Stimulated activated CD8-positive, alpha-beta memory T cell treated with anti-CD3 and anti-CD28 coated beads, Interleukin-2, amount 100 ng/mL, for 1 hour (primary cell): ENCODE results near the gene DDIT4.

Experiments used
- DNase-seq, 2 donors: peaks; one replicate each; pipeline ENCODE4 v3.0.0-alpha.2; 2020; ENCODE audit warnings: low read depth in 2 of 2

The DDIT4 gene

DNA sequence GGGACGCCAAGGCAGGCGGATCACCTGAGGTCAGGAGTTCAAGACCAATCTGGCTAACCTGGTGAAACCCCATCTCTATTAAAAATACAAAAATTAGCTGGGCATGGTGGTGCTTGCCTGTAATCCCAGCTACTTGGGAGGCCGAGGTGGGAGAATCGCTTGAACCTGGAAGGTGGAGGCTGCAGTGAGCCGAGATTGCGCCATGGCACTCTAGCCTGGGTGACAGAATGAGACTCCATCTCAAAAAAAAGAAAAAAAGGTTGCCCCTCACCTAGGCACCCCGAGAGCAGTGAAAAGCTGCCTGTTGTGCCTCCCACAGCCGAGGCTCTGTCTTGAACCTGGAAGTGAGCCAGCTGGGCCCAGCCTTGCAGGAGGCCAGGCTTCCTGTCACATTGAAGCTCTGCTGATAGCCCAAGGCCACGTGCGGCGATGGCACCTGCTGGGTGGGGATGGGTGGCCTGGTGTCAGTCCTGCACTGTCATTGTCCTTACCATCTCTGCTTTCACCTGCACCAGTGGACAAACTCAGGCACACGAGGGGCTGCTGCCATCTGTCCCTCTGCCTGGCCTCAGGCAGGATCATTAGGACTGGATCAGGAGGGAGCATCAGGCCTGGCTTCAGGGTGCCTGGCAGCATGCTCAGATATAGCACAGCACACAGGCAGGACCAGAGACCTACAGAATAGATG is 43.2 kb downstream of the DDIT4 start:
- no peak for DNase-seq

DNA sequence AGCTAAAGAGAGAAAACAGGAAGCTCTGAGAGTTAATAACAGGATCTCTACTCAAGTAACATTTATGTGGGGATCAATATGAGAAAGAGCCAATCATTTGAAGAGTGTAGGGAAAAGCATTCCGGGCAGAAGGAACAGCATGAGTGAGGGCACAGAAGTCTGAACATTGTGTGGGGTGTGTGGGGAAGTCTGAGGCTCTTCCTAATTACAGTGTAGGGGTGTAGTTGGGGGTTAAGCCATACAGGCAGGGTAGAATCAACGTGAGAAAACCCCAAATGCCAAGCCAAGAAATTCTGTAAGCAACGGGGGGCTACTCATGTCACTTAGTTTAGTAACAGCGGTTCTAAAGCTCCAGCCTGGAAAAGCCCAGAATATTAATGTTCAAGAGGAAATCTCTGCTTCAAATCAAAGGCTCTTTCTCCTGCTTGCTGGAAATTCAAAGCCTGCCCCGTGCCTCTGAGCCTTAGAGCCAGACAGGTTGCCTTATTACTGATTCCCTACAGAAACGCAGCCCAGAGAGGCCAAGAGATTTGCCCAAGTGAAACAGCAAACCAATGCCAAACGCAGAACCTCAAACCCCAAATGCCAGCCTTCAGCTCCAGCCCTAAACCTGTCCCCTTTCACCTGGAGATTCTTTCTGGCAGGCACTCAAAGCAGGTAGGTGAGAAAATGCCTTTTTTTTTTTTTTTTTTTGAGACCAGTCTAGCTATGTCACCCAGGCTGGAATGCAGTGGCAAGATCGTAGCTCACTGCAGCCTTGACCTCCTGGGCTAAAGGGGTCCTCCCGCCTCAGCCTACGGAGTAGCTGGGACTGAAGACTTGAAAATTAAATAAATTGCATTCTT is 44.9 kb downstream of the DDIT4 start:
- DNase-seq = no peak

DNA sequence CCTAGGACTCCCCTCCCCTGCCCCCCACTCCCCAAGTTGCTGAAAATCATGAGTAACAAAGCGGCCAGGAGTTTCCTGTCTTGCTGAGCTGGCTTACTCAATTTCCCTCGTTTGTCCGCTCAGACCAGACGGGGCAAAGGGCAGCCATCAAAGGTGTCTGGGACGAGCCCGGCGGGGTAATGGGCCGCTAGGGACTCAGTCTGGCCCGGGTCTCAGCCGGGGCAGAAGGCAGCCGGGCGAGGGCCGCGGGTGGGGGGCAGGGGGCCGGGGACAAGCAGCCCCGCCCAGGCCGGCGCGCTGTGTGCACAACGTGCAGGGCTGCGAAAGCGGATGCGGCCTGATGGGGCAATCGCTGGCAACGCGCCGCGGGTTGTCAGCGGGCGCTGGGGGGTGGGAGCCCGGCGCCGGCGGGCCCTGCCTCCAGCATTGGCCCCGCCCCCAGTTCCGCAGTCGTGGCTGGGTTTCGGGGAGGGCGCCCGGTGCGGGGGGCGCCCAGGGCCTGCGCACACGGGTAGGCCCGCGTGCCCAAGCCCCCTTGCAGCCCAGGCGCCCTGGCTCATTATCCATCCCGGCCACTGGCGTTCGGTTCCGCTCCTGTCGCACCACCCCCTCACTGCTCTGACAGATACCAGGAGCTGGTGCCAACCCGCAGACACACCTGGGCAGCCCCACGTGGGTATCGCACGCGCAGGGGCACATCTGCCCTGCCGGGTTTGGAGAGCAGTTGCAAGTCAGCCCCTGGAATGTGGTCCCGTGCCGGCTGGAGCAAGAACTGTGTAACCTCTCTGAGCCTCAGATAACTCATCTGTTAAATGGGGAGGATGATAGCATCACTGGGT is 45.9 kb downstream of the DDIT4 start:
- peak; percentile 72 to 78 for DNase-seq

DNA sequence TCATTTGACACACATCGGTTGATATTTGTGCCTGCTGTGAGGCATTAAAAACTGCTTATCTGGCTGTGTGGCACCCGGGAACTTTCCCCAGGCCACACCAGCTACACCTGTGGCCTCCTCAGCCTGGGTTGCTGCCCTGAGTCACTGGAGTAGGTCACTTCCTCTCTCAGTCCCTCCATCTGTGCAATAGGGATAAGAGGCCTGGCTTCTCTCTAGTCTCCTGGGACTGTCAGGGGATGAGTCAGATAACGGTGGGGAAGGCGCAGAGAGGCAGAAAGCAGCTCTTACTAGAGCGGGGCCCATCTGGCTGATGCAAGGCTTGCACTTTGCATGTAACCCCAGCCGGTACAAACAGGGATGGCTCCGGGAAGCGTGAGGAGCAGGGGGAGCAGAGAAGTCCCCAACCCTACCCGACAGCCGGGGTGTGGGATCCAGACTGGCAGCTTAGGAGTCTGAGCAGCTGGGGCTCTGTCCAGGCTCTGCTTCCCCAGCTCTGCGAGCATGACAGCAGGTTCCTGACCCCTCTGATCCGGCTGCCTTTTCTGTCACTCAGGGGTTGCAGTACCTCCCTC is 47.0 kb downstream of the DDIT4 start:
- DNase-seq = no peak

- DNase-seq = no peak
Observed at GRCh38 chr10:72321248-72322029, 47.7 kb downstream of the DDIT4 start.

DNA sequence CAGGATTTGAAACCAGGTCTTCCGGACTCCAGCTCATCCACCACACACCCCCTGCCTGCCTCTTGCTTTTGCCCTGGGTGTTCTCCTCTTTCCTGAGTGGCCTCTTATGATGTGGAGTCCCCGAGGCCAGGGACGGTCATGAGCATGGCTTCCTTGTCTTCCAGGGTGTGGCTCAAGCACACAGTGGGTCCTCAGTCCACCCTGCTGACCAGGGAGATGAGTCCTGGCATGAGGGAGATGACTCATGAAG is 48.2 kb downstream of the DDIT4 start:
- no peak for DNase-seq

DNA sequence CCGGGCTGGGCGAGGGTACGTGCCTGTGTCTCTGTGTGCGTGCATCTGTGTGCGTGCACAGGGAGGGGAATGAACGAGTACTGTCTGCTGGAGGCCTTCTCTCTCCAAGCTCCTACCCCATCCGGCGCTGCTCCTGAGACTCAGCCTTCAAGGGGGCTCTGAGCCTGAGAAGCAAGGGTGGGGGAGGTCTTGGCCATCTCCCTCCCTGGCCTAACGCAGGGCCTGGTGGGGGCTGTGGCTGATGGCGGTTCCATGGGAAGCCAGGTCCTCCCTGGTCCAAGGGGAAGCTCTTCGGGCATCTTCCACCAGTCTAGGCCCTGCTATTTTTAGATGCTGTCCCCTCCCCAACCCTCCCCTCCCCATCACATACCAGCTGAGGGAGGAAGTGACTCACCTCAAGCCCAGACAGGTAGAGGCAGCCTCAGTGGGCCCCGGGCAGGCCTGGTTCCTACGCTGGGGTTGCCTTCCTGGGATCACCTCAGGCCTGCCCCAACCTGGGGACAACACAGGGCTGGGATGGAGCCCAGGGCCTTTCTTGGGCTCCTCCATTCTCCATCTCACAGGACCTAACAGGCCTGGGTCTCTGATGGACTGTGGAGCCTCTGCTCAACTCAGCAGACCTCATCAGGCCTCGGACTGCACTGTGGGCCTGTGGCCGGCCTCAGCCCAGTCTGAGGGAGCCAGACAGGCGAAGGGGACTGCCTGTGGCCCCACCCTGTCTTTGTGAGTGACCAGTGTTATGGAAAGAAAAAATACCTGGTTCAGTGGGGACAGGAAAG is 48.7 kb downstream of the DDIT4 start:
- DNase-seq = no peak

DNA sequence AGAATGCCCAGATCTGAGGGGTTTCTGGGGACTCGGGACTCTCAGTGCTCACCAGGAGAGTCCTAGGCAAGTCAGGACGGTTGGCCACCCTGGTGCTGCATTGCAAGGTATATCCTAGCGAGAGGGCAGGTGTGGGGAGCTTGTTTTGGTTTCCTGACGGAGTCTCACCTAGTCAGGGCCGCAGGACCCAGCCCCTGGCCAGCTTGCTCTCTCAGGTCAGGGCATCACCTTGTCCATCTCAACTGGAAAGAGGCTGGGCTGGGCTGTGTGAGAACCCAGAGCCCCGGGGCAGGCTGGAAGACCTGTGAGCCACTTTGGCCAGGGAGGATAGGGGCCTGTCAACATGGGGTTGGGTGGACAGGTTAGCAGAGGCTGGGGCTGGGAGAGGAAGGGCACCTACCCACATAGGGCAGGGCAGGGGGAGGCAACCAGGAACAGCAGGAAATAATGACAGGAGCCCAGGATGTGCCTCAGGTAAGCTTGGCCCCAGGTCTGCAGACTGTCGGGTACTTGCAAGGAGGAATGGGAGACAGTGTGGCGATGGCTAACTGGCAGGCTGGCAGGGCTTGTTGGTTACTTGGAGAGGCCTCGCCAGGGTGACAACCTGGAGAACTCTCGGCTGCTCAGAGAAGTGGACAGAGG is 49.5 kb downstream of the DDIT4 start:
- no peak for DNase-seq

DNA sequence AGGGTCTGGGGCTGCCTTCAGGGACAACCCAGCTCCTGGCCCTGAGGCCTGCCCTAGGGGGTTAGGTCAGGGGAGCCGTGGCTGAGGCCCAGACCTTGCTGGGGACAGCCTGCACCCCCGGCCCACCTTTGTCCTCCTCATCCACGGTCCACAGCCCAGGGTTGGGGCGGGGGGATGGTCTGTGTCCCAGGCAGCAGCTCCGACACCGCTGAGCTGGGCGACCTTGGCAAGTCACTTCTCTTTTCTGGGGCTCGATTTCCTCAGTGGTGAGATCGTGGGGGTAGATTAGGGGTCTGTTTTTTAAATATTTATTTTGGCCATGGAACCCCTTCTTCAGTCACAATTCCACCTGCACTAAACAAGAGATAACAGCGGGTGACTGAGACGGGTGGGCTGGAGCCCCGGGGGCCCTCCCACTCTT is 50.1 kb downstream of the DDIT4 start:
- DNase-seq = no peak
